GM12872 (cell line): ENCODE results near the gene LINGO3.

Experiments used
- TF ChIP-seq, protein P1 (sequence below): IDR thresholded peaks from 3 replicates; pipeline ENCODE4 v1.5.1; 2011; ENCODE audit warnings: low read depth, mild to moderate bottlenecking, low read length, moderate library complexity; ENCODE audit not compliant: insufficient read depth

Gene LINGO3

DNA sequence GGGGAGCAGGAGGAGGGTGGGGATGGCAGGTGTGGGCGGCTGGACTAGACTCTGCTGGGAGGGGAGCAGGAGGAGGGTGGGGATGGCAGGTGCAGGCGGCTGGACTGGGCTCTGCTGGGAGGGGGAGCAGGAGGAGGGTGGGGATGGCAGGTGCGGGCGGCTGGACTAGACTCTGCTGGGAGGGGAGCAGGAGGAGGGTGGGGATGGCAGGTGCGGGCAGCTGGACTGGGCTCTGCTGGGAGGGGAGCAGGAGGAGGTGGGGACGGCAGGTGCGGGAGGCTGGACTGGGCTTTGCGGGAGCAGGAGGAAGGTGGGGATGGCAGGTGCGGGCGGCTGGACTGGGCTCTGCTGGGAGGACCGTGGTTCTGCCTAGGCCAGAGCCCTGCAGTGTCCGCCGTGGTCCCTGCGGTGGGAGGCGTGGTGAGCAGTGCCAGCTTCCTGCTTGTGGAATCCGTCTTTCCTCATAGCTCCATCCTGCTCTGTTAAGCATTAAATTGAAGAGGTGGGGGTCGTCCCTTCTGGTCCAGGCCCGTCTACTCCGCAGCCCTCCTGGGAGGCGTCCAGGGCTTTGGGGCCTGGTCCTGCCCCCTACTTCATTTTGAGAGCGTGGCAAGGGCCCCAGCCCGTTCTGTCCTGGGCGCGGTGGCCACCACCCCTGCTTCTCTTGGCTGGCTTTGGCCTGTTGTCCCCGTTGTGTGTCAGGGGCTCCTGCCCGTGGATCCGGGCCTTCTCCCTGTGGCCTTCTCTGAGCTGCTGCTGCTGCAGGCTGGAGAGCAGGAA is 25.3 kb upstream of the LINGO3 start:
- TF ChIP-seq, protein P1, sequence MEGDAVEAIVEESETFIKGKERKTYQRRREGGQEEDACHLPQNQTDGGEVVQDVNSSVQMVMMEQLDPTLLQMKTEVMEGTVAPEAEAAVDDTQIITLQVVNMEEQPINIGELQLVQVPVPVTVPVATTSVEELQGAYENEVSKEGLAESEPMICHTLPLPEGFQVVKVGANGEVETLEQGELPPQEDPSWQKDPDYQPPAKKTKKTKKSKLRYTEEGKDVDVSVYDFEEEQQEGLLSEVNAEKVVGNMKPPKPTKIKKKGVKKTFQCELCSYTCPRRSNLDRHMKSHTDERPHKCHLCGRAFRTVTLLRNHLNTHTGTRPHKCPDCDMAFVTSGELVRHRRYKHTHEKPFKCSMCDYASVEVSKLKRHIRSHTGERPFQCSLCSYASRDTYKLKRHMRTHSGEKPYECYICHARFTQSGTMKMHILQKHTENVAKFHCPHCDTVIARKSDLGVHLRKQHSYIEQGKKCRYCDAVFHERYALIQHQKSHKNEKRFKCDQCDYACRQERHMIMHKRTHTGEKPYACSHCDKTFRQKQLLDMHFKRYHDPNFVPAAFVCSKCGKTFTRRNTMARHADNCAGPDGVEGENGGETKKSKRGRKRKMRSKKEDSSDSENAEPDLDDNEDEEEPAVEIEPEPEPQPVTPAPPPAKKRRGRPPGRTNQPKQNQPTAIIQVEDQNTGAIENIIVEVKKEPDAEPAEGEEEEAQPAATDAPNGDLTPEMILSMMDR: no peak

DNA sequence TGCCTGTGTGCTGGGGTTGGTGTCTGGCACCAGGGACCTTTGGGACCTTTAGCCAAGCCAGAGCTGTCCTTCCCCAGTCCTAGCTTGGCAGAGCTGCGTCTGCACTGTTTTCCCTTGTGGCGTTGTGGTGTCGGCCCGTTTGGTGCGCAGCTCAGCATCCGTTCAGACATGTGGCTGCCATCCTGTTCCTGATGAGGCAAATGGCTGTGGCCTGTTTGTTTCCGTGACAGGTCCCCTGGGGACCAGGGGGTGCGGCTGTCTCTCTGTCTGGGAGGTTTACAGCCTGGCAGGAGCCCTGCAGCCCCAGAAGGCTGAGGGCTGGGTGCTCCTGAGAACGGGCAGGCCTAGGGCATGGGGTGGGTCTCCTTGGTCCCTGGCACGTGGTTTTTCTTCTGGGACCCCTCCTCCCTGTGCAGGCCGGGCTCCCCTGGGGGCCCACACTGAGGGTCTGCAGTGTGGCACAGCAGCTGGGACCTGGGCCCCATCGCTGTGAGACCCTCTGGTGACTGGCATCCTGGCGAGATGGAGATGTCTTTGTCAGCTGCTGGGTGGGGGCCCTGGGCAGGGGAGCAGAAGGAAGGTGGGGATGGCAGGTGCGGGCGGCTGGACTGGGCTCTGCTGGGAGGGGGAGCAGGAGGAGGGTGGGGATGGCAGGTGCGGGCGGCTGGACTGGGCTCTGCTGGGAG is 24.5 kb upstream of the LINGO3 start:
- TF ChIP-seq, protein P1: no peak

DNA sequence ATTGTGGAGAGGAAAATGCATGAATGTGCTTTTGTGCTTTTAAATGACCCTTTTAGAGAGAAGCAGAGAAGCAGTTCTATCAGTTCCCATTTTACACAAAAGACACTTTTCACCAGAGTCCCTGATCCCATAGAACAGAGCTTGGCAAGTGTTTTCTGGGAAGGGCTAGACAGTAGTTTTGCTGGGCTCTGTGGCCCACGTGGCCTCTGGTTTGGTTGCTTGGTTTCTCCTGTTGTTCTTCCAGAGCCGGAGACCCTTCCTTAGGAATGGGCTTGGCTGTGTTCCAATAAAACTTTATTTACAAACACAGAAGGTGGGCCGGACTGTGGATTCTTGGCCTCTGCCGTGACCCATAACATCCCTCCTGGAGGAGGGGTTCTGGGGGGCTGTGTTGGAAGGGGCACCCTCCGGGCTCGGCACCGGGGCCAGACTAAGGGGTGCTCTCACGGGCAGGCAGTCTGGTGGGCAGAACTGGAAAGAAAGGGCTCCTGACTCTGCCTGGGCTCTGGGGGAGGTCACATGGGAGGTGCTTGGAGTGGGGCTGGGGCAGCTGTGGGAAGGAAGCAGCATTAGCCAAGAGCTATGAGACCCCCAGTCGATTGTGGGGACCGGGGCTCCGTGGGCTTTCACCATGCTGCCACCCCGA is 23.8 kb upstream of the LINGO3 start:
- TF ChIP-seq, protein P1: no peak

DNA sequence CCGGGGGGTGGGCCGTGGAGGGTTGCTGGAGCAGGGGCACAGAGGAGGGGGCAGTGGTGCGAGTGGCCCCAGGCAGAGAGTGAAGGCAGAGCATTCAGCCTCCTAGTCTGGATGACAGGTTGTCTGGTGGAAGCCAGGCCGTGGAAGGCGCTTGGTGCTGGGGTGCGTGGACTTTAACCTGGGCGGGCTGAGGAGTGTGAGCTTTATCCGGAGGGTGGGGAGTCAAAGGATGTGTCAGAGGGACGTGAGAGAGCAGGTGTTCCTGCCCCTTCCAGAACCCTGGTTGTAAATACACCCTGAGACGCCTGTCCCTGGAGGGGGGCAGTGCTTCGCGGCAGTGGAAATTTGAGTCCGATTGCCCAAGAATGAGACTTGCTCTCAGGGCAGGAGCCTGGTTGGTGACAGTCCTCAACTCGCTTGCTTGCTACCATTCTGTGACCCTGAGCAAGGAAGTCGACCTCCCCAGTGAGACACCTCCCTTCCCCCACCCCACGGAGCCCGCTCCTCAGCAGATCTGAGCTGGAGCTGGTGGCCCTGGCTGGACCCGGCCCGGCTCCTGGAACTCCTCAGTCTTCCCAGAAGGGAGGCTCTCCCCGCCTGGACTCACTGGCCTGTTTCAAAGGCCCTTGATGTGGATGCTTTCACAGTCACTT is 22.8 kb upstream of the LINGO3 start:
- TF ChIP-seq, protein P1: no peak

DNA sequence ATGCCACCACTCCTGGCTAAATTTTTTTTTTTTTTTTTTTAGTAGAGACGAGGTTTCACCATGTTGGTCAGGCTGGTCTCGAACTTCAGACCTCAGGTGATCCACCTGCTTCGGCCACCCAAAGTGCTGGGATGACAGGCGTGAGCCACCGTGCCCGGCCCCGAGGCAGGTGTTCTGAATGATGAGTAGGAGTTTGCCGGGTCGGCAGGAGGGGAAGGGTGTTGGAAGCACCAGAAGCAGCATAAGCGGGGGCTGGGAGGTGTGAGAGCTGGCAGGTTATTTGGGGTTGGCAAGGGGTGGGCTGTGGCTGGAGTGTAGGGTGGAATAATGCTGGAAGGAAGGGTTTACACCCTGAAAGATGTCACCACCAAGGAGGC is 22.3 kb upstream of the LINGO3 start:
- TF ChIP-seq, protein P1: no peak

DNA sequence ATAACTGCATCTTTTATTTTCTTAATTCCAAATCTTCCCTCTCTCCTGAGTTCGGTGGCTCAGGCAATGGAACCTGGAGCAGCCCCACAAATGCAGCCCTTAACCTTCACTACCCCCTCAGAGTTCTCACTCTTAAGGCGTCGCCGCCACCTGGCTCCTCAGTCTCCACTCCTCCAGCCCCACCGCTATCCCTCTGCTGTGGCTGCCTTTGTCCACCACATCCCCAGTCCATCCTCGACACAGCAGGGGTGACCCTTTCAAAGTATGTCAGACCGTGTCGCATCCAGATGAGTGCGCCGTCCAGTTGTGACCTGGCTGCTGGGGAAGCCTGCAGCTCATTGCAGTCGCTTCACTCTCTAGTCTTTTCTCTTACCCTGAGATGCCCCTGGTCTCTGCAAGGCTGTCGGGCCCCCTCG is 21.6 kb upstream of the LINGO3 start:
- TF ChIP-seq, protein P1: no peak

DNA sequence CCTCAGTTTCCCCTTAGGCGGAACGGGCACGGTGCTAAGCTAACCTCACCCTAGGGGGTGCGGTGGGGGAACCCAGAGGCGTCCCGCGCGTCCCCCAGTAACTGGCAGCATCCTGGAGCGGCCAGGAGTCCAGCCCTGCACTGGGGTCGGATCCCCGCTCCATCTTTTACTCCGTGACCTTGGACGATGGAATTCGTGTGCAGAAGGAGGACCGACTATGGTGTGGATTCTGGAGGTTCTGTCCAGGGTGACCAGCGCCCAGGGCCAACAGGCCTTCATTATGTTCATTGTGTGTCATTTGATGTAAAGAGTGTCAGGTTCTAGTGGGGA is 21.2 kb upstream of the LINGO3 start:
- TF ChIP-seq, protein P1: no peak
